Stimulated activated naive B cell treated with anti-CD40 and anti-IgM and Interleukin-4, amounts not matched to agents 10 μg/mL and 1 μg/mL and 100 μg/mL, for 72 hours (primary cell): ENCODE measurements around the gene TYSND1.
"Not testable (repeated sequence)": the region's sequence is repeated elsewhere in the genome, so short reads cannot be mapped to it uniquely, and the experiment has no call there.

Experiments
- ATAC-seq, 2 donors: fragments of 150-1000 bp; cut with Tn5 transposase; replicated peaks; 2 replicates each; pipeline ENCODE4 v1.10.0; 2021; ENCODE audit warnings: moderate library complexity in 1 of 2
- DNase-seq: peaks from one replicate; pipeline ENCODE4 v3.0.0; 2021
- H3K27ac Mint-ChIP-seq: one replicate; pipeline ENCODE4 v1.8.0; 2022; ENCODE audit warnings: mild to moderate bottlenecking, mixed read lengths
- H3K27me3 Mint-ChIP-seq, 2 donors: one replicate each; pipeline ENCODE4 v1.8.0; 2022; ENCODE audit warnings: mixed read lengths in 2 of 2
- H3K36me3 Mint-ChIP-seq, 2 donors: one replicate each; pipeline ENCODE4 v1.8.0; 2022; ENCODE audit warnings: mixed read lengths in 2 of 2, mild to moderate bottlenecking in 1 of 2
- H3K4me1 Mint-ChIP-seq, 2 donors: one replicate each; pipeline ENCODE4 v1.8.0; 2022; ENCODE audit warnings: mixed read lengths in 2 of 2, mild to moderate bottlenecking in 1 of 2
- H3K4me3 Mint-ChIP-seq, 2 donors: one replicate each; pipeline ENCODE4 v1.8.0; 2022; ENCODE audit warnings: mild to moderate bottlenecking in 2 of 2, mixed read lengths in 2 of 2, moderate library complexity in 1 of 2
- H3K9me3 Mint-ChIP-seq, 2 donors: one replicate each; pipeline ENCODE4 v1.8.0; 2022; ENCODE audit warnings: mixed read lengths in 2 of 2, mild to moderate bottlenecking in 1 of 2

Gene TYSND1

DNA sequence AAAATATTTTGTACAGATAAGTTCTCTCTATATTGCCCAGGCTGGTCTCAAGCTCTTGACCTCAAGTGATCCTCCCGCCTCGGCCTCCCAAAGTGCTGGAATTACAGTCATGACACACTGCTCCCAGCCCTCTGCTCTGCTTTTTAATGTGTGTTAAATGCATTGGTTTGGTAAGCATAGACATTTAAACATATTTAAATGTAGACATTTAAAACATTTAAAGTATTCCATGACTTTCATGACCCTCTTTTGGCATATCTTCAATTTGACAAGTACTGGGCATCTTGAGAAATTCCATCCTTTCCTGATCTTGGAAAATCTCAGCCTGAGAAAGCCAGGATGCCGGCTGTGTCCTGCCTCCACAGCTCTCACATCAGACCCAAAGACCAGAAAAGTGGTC lies 29.0 kb upstream of the TYSND1 start:
- DNase-seq: no peak
- Mint-ChIP-seq H3K27me3 (peaks cover 5 to 17% of the 10 kb centered on the region in 2 donors), H3K4me3 (no peak overlapping the region), H3K4me1 (peaks cover 5 to 9% of the 10 kb centered on the region in 2 donors), H3K9me3 (peaks cover 2 to 3% of the 10 kb centered on the region in 2 donors), H3K36me3 (no peaks in the 10 kb centered on the region), H3K27ac (no peak overlapping the region)
- ATAC-seq: no peak

DNA sequence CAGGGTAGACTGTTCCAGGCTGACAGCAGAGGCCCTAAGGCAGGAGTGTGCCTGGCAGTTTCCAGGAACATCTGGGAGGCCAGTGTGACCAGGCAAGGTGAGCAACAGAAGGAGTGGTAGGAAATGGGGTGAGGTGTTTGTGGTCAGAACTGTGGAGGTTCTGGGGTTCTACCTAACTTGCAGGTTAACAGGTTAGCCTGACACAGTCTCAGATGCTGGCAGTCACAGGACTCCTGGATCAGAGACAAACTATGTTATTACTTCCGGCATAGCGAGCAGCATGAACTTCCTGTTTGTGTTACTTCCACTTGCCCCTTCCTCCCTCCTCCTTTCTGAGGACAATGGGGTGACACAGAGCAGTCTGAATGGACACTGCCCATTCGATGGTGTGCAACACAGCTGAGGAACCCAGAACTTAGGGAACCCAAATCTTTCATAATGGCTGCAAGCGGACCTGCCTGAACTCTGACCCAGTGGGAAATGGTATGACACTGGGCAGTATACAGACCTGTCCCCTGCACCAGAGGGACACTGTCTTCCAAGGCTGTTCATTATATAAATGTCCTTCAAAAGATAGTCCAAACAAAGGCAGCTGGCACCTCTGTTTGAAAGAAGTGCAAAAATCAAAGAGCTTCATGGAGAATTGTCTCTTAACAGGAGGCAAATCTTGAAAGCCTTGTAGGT lies 27.7 kb upstream of the TYSND1 start:
- Mint-ChIP-seq H3K27me3 (peaks cover 0 to 6% of the 10 kb centered on the region in 2 donors), H3K36me3 (no peaks in the 10 kb centered on the region), H3K27ac (peak overlapping the region; percentile 32), H3K9me3 (no peaks in the 10 kb centered on the region), H3K4me1 (peaks cover 5 to 13% of the 10 kb centered on the region in 2 donors), H3K4me3 (no peak overlapping the region)
- no peak for ATAC-seq
- no peak for DNase-seq

DNA sequence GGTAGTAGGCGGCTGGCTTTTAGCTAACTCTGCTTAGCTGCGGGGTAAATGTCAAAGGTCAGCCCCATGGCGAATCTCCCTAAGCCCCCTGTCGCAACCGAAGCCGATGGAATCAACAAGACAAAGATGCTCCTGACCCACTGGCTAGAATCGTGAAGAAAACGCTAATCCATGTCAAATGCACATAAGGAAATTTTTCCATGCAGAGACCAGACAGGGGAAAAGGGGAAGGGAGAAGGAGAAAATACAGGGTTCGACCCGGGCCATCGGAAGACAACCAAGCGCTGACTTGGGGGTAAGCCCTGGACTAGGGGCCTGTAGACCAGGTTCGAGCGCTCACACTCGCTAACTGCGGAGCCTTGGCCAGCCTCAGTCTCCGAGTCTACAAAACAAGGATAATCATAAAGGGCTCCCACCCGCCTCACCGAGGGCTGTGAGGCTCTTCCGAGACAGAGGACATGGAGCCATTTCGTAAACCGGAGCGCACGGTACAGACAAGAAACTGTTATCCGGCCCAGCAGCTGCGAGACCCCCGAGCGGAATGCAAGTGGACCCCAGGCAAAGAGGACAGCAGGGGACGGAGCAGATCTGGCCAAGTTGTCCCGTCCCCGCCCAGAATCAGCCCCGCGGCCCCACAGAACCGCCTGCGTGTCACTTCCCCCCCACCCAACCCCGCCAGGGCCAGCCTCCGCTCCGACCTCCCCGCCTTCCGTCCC lies 23.3 kb upstream of the TYSND1 start:
- DNase-seq (no peak), ATAC-seq (peak; percentile 22 to 26)
- peaks cover 5 to 17% of the 10 kb centered on the region in 2 donors for H3K36me3 Mint-ChIP-seq
- H3K4me1 Mint-ChIP-seq: peaks cover 21 to 35% of the 10 kb centered on the region in 2 donors
- H3K27me3 Mint-ChIP-seq: no peaks in the 10 kb centered on the region
- H3K4me3 Mint-ChIP-seq: peak overlapping the region; percentile 94 to 96
- peak overlapping the region; percentile 98 for H3K27ac Mint-ChIP-seq
- H3K9me3 Mint-ChIP-seq: no peaks in the 10 kb centered on the region

DNA sequence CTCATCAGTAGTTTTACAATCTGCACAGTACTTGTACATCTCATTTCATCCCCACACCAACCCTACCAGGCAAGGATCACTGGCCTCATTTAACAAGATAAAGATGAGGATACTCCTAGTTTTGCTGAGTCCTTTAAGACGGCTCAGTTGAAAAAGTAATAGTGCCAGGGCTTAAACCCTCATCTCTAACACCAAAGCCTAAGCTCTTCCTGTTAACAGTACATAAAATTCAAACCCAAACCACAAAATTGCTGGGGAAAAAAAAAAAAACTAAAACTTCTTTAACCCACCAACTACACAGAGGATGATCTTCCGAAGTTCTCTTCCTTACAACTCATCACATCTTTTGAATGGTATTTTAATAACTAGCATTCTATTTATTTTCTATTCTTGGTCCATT lies 22.5 kb upstream of the TYSND1 start:
- Mint-ChIP-seq H3K9me3 (no peaks in the 10 kb centered on the region), H3K4me1 (peaks cover 22 to 34% of the 10 kb centered on the region in 2 donors), H3K27me3 (no peaks in the 10 kb centered on the region), H3K36me3 (peaks cover 5 to 17% of the 10 kb centered on the region in 2 donors), H3K4me3 (peak overlapping the region; percentile 94 to 96), H3K27ac (peak overlapping the region; percentile 98)
- ATAC-seq (no peak), DNase-seq (no peak)

DNA sequence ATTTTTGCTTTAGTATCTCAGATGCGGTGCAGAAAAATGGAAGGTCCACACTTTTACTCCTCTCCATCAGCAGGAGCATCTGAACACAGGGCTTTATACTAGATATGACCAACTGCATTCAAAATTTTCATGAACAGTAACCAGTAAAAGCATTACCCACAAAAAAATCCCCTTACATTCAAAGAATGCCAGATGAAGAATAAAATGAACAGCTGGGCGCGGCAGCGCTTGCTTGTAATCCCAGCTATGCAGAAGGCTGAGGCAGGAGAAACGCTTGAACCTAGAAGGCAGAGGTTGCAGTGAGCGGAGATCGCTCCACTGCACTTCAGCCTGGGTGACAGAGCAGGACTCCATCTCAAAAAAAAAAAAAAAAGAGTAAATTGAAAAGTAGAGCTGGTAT lies 20.7 kb upstream of the TYSND1 start:
- peaks cover 29 to 48% of the 10 kb centered on the region in 2 donors for H3K4me1 Mint-ChIP-seq
- no peaks in the 10 kb centered on the region for H3K27me3 Mint-ChIP-seq
- peaks cover 8 to 27% of the 10 kb centered on the region in 2 donors for H3K36me3 Mint-ChIP-seq
- ATAC-seq (no peak), DNase-seq (no peak)
- no peak overlapping the region for H3K4me3 Mint-ChIP-seq
- H3K9me3 Mint-ChIP-seq: no peaks in the 10 kb centered on the region
- peak overlapping the region; percentile 47 for H3K27ac Mint-ChIP-seq

DNA sequence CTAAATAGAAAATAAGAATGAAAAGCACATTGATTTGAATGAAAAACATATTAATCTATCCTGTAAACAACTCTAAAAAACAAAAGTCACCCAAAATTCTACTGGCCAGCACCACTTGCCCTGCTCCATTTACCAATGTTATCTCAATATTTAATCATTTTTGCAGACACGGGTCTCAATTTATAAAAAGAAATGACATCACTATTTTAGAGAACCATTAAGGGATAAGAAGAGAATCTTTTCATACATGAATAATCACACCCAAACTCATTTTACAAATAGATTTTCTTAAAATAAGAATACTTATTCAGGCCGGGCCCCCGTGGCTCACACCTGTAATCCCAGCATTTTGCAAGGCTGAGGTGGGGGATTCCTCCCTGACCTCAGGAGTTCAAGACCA lies 19.9 kb upstream of the TYSND1 start:
- Mint-ChIP-seq H3K27me3 (no peaks in the 10 kb centered on the region), H3K4me3 (no peak overlapping the region), H3K27ac (no peak overlapping the region), H3K4me1 (peaks cover 34 to 56% of the 10 kb centered on the region in 2 donors), H3K36me3 (peaks cover 15 to 35% of the 10 kb centered on the region in 2 donors), H3K9me3 (no peaks in the 10 kb centered on the region)
- no peak for DNase-seq
- ATAC-seq: no peak

DNA sequence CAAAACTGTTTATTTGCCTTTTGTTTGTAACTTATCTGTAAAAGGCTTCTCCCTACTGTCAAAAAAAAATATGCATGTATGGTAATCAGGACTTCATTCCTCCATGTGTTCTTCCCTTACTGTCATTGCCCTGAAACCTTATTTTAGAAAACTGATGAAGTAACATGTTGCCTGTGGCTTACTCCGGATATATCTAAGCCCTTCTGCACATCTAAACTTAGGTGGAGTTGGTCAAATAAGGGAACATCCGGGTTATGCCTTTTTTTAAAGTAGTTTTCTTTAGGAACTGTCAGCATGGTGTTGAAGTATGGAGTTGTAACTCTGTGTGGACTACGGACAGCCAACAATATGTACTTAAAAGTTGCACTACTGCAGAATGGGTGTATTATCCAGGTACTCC lies 17.7 kb upstream of the TYSND1 start:
- no peaks in the 10 kb centered on the region for H3K27me3 Mint-ChIP-seq
- H3K4me1 Mint-ChIP-seq: peaks cover 31 to 59% of the 10 kb centered on the region in 2 donors
- H3K36me3 Mint-ChIP-seq: peaks cover 21 to 43% of the 10 kb centered on the region in 2 donors
- DNase-seq (no peak), ATAC-seq (no peak)
- H3K9me3 Mint-ChIP-seq: no peaks in the 10 kb centered on the region
- no peak overlapping the region for H3K27ac Mint-ChIP-seq
- H3K4me3 Mint-ChIP-seq: no peak overlapping the region

DNA sequence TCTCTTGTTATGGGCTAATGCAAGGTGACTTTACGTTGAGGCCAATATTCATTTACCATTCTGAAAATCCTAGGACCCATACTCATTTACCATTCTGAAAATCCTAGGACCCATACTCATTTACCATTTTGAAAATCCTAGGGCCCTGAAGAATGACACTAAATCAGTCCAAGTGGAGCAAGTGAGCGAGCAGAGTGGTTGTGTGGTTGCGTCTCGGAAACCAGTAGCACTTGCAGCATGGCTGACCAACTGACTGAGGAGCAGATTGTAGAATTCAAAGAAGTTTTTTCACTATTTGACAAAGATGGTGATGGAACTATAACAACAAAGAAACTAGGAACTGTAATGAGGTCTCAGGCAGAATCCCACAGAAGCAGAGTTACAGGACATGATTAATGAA lies 16.9 kb upstream of the TYSND1 start:
- peaks cover 21 to 46% of the 10 kb centered on the region in 2 donors for H3K36me3 Mint-ChIP-seq
- no peaks in the 10 kb centered on the region for H3K27me3 Mint-ChIP-seq
- no peak for ATAC-seq

DNA sequence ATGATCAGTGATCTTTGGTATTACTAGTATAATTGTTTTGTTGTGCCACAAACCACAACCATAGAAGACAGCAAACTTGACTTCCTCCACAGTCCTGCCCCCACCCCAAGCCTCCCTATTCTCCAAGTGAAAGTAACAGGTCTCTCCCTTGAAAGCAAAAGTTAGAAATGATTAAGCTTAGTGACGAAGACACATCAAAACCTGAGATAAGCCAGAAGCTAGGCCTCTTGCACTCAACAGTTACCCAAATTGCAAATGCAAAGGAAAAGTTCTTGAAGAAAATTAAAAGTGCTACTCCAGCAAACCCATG lies 16.3 kb upstream of the TYSND1 start:
- DNase-seq: no peak
- peak; percentile 60 to 68 for ATAC-seq
- Mint-ChIP-seq H3K36me3 (peaks cover 21 to 44% of the 10 kb centered on the region in 2 donors), H3K4me3 (peak overlapping the region in 1 of 2 donors; percentile 11), H3K4me1 (peaks cover 25 to 46% of the 10 kb centered on the region in 2 donors), H3K9me3 (no peaks in the 10 kb centered on the region), H3K27me3 (no peaks in the 10 kb centered on the region), H3K27ac (peak overlapping the region; percentile 37)

More for the DNA sequence above, 16.9 kb upstream of the TYSND1 start:
- Mint-ChIP-seq H3K4me1 (peaks cover 26 to 52% of the 10 kb centered on the region in 2 donors), H3K9me3 (no peaks in the 10 kb centered on the region), H3K27ac (no peak overlapping the region), H3K4me3 (no peak overlapping the region)
- no peak for DNase-seq

DNA sequence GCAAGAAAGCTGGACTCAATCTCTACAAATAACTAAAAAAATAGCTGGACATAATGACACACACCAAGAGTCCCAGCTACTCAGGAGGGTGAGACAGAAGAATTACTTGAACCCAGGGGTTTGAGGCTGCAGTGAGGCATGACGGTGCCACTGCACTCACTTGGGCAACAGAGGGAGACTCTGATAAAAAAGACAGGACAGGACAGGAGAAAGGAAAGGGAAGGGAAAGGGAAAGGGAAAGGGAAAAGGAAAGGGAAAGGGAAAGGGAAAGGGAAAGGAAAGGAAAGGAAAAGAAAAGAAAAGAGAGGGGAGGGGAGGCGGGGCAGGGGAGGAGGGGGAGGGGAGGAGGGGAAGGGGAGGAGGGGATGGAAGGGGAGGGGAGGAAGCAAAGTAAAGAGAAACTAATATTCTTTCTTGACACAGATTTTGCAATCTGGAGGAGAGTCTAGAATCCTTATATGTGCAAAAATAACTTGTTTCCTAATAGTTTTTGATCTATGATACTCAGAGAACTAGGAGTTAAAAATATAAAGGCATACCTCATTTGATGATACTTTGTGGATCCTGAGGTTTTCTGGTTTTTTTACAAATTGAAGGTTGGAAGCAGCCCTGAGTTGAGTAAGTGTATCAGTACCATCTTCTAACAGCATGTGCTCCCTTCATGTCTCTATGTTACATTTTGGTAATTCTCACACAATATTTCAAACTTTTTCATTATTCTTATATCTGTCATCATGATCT lies 15.8 kb upstream of the TYSND1 start:
- Mint-ChIP-seq H3K4me1 (peaks cover 23 to 43% of the 10 kb centered on the region in 2 donors), H3K36me3 (peaks cover 21 to 42% of the 10 kb centered on the region in 2 donors), H3K27ac (peak overlapping the region; percentile 10), H3K4me3 (no peak overlapping the region), H3K27me3 (no peaks in the 10 kb centered on the region), H3K9me3 (no peaks in the 10 kb centered on the region)
- ATAC-seq (peak in 1 of 2 donors; percentile 2), DNase-seq (no peak)

DNA sequence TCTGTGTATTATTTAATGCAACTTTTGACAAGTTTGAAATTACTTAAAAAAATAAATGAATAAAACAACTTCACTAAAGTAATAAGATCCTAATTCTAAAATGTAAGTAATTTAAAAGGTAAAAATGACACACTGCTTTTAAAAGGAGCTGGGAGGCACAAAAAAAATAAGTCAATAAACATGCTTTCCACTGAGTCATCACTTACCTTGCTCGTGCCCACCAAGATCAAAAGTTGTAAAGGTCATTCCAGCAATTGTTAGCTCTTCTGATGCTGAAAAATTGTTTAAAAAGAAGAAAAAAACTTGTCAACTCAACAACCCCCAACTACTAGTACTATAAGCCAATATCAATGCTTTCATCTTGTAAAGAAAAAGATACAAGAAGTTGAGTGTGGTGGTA lies 14.3 kb upstream of the TYSND1 start:
- Mint-ChIP-seq H3K4me3 (no peak overlapping the region), H3K36me3 (peaks cover 24 to 46% of the 10 kb centered on the region in 2 donors), H3K4me1 (peaks cover 18 to 37% of the 10 kb centered on the region in 2 donors), H3K27me3 (no peaks in the 10 kb centered on the region), H3K27ac (no peak overlapping the region), H3K9me3 (no peaks in the 10 kb centered on the region)
- ATAC-seq (no peak), DNase-seq (no peak)

DNA sequence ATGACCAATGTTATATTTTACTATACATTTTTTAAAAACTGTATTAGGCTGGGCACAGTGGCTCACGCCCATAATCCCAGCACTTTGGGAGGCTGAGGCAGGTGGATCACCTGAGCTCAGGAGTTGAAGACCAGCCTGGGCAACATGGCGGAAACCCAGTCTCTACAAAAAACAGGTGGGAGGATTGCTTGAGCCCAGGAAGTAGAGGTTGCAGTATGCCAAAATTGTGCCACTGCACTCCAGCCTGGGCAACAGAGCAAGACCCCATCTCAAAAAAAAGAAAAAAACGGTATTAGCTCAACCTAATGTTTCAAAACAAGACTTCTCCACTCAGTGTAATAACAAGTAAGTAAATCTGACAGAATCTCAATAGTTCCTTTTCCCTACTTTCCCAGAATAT lies 12.9 kb upstream of the TYSND1 start:
- H3K36me3 Mint-ChIP-seq: peaks cover 32 to 55% of the 10 kb centered on the region in 2 donors

DNA sequence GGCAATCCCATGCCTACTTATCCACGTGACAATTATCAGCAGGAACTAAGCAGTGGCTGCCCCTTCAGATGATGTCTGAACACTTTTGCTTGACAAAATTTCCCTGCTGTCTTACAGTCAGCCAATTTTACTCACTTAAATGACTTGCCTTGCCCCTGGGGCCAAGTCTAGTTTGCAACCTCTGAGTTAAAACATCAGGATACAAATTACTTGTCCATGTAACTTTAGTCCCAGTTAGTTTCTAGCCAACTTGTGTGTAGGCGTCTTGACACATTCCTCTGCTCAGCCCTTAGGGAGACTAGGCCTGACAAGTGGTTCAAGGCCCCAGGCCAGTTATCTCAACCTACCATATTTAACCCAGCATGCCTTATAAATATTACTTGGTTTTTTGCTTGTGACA lies 11.6 kb upstream of the TYSND1 start:
- H3K27ac Mint-ChIP-seq: no peak overlapping the region
- H3K36me3 Mint-ChIP-seq: peaks cover 32 to 54% of the 10 kb centered on the region in 2 donors
- H3K9me3 Mint-ChIP-seq: no peaks in the 10 kb centered on the region
- H3K27me3 Mint-ChIP-seq: no peaks in the 10 kb centered on the region
- H3K4me1 Mint-ChIP-seq: peaks cover 11 to 24% of the 10 kb centered on the region in 2 donors
- ATAC-seq (no peak), DNase-seq (no peak)
- H3K4me3 Mint-ChIP-seq: no peak overlapping the region

More for the DNA sequence above, 12.9 kb upstream of the TYSND1 start:
- H3K4me1 Mint-ChIP-seq: peaks cover 19 to 37% of the 10 kb centered on the region in 2 donors
- H3K4me3 Mint-ChIP-seq, H3K9me3 Mint-ChIP-seq, ATAC-seq, DNase-seq, H3K27ac Mint-ChIP-seq, H3K27me3 Mint-ChIP-seq: not testable (repeated sequence)

DNA sequence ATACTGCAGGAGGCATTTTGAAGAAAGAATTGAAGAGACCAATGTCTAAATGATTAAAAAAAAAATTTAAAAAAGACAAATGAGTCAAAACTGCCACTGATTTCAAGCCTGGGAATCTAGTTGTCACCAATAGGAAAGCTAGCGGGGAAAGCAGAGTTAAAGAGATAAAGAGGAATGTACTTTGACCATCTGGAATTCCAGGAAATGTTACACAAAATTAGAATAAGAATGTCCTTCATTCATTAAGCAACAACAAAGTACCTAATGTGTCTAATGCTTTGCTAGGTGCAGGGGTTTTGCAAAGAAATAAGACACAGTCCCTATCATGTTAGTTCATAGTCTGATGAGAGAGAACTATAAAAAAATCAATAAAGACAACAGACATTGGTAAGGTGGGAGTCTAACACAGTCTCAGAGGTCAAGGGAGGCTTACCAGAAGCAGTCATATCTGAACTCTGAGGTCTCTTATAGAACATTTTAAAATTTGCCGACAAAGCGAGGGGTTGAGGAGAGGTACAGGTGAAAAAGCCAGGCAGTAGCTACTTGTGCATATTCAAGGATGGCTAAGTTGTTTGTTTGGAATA lies 8.8 kb upstream of the TYSND1 start:
- ATAC-seq: no peak
- peak overlapping the region; percentile 4 for H3K27ac Mint-ChIP-seq
- H3K4me1 Mint-ChIP-seq: peaks cover 0 to 4% of the 10 kb centered on the region in 2 donors
- no peak overlapping the region for H3K4me3 Mint-ChIP-seq
- H3K9me3 Mint-ChIP-seq: no peaks in the 10 kb centered on the region
- H3K27me3 Mint-ChIP-seq: no peaks in the 10 kb centered on the region
- no peak for DNase-seq
- H3K36me3 Mint-ChIP-seq: peaks cover 27 to 60% of the 10 kb centered on the region in 2 donors
